DMS114 treated with DMSO at 0.1 percent for 48 hours (cell line): Measurements from ENCODE around the gene GPHB5.
"Not testable (repeated sequence)": the region's sequence is repeated elsewhere in the genome, so short reads cannot be mapped to it uniquely, and the experiment has no call there.

Experiments used
- DNase-seq: peaks from one replicate; lab custom pipeline; 2025; ENCODE audit not compliant: unreplicated experiment; lab: John Stamatoyannopoulos, UW

GPHB5 gene

DNA sequence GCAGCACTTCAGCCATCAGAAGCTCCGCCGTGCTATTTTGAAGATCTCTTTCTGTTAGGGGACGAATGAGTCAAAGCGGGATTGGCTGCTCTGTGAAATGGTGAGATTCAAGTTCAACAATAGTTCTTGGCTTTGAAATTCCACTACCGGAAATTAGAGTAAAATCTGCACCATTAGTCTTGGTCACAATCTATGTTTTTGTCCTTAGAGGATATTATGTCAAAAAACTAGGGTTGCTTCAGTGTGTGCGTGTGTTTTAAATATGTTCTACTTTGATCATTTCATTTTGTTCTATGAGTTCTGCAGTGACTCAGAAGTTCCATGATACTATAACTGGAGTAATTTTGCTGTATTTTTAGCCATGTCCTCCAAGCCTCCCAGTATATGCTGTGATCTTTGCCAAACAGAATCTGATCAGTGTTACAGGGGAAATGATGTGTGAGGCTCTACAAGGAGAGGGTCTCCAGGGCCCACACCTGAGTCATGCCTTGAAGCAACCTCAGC is 22.6 kb downstream of the GPHB5 start:
- DNase-seq, result no peak

- no peak for DNase-seq
Measured at GRCh38 chr14:63295231-63295685, 23.5 kb downstream of the GPHB5 start.

GRCh38 chr14:63292805-63293204 is 25.9 kb downstream of the GPHB5 start:
- DNase-seq, result no peak

DNA sequence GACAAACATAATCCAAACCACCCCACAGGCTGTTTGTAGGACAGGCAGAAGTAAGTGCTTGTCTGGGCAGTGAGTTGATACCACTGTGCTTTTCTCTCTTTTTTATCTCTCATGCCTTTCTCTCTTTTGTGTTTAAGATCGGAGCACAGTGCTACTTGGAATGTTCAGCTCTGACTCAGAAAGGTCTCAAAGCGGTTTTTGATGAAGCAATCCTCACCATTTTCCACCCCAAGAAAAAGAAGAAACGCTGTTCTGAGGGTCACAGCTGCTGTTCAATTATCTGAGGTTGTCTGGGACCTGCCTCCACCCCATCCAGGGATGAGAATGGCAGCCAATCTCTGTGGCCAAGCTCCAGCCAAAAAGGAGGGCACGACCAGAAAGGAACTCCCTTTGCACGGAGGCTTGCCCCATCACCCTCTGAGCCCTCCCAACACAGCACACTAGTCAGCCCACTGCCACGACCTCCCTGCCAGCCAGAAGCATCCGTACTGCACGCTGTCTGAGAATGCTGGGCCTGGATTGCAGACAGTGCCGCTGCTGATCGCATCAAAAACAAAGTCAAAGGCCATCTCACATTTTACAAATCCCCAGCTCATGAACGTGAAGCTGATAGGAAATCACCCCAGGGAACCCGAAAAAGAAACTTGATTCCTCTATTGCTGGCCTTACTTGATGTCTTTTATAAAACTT is 27.8 kb downstream of the GPHB5 start:
- no peak for DNase-seq

DNA sequence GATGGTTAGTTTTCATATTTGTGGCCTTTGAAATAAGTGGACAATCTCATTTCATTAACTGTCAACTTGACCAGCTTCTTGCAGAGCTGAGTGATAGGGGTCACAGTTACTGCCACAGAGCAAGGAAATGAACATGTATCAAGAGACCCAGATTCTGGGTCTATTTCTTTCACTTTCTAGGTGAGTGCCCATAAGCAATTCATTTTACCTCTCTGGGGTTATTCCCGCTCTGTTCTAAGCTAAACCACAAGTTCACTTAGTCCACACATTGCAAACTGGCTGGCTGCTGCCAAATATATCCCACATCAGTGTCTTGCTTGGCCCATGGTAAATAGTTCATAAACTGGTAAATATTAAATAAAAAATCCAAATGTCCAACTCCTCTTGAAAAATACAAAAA is 29.9 kb downstream of the GPHB5 start:
- DNase-seq, result no peak

DNA sequence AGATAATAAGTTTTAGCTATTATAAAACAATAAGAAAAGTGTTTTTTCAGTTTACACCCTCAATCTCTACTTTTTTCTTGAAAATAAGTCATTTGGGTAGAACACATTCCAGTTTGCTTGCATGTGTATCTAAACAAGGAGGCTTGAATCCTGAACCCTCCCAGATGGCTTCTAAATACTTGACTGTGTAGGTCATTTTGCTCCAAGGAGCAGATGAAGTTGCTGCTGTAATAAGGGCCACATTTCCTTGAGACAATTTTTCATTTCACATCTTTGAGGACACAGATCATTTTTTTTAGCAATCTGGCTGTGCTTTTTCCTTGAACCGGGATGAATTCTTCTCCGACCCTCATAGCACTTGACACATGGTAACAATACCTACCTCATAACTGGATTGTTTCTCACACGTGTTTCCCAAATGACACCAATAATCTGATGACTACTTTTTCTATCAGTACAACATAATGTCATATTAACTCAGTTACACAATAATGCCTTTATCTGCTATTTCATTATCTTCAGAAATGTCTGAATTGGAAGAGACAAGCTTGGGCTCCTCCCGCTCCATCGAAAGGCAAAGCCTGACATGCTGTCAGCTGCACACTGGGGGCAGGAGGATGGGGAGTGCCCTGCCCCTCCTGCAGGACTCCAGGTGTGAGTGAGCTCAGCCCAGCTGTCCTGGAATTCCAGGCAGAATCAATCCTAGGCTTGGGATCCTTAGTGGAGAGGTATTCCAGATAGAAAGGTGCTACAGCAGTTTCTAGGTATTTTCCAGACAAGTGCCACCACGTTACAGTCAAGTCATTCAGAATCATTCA is 30.9 kb downstream of the GPHB5 start:
- DNase-seq, result no peak

GRCh38 chr14:63286071-63286470 is 32.7 kb downstream of the GPHB5 start:
- no peak for DNase-seq

- DNase-seq, result no peak
Measured at GRCh38 chr14:63283884-63284248, 34.9 kb downstream of the GPHB5 start.

DNA sequence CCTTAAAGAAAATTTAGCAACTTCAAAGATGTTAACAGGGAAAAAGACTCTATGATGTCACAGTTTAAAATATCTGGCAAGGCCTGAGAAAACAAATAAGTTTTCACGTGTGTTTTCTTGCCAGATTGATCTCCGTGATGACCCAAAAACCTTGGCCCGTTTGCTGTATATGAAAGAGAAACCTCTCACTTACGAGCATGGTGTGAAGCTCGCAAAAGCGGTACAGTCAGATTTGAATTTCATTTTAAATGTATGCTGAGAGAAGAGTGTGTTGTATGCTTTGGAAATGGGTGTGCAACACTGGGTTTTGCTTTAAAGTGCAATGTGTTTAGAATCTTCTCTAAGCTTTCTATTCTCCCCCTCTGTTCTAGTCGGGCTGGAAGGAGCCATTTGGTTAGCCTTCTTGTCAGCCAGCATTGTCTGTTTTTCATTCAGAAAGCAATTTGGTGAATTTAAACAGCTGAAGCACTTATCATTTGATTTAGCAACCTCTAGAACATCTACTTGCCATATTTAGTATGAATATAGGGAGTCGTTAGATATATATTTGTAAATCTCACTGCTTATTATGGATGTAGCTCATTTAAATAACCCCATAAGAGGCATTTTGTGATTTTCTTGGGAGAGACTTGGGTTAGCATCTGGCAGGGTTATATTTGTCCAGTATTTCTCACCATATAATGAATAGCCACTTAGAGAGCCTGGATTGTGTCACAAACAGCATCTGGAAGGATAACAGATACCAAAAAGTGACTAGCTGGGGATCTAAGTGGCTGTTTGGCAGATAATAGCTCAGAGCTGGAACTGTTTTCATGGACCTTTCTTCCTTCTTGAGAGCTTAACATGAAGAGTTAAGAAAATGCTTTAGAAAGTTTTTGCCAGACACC is 35.5 kb downstream of the GPHB5 start:
- no peak for DNase-seq

DNA sequence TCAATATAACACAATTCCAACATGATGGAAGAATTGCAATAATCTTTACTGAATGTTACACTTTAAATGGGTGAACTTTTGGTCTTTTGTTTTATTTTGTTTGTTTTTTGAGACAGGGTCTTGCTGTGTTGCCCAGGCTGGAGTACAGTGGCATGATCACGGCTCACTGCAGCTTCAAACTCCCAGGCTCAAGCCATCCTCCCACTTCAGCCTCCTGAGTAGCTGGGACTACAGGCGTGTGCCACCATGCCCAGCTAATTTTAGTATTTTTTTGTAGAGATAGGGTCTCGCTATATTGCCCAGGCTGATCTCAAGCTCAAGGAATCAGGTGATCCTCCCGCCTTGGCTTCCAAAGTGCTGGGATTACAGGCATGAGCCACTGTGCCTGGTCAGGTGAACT is 38.8 kb downstream of the GPHB5 start:
- DNase-seq, result not testable (repeated sequence)

- no peak for DNase-seq
Measured at GRCh38 chr14:63277591-63278183, 41.0 kb downstream of the GPHB5 start.

- peak; percentile 46 for DNase-seq
Measured at GRCh38 chr14:63276492-63277342, 42.0 kb downstream of the GPHB5 start.

DNA sequence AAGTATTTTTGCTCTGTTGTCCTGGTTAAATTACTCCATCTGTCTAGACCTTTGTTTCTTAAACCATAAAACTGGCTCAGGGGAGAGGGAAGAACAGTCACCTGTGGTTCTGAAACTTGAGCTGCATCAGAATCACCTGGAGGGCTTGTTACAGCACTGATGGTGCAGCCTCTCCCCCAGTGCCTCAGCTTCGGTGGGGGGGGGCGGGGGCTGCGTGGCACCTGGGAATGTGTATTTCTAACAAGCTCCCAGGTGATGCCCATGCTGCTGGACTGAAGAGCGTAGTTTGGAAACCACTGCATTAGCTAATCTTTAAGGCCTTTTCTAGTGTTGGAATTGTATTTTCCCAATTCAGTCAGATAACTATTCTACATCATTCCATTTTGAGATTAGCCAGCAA is 42.7 kb downstream of the GPHB5 start:
- no peak for DNase-seq

DNA sequence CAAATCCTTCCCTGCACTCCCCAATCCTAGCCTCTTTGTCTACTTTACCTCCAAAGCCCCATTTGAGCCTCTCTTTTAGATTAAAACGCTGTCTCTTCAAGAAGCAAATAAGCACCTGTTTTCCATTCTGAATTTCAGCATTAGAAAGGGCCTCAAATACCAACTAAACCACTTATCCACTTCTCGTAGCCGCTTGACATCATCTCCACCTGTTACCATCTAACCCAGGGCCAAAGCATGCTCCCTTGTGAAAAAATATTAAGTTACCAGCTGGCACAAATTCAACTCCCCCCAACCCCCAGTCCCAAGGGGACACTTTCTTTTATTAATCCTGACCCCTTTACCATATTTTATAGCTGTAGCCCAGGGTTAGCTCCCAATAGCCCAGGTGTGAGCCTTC is 43.1 kb downstream of the GPHB5 start:
- DNase-seq, result no peak

DNA sequence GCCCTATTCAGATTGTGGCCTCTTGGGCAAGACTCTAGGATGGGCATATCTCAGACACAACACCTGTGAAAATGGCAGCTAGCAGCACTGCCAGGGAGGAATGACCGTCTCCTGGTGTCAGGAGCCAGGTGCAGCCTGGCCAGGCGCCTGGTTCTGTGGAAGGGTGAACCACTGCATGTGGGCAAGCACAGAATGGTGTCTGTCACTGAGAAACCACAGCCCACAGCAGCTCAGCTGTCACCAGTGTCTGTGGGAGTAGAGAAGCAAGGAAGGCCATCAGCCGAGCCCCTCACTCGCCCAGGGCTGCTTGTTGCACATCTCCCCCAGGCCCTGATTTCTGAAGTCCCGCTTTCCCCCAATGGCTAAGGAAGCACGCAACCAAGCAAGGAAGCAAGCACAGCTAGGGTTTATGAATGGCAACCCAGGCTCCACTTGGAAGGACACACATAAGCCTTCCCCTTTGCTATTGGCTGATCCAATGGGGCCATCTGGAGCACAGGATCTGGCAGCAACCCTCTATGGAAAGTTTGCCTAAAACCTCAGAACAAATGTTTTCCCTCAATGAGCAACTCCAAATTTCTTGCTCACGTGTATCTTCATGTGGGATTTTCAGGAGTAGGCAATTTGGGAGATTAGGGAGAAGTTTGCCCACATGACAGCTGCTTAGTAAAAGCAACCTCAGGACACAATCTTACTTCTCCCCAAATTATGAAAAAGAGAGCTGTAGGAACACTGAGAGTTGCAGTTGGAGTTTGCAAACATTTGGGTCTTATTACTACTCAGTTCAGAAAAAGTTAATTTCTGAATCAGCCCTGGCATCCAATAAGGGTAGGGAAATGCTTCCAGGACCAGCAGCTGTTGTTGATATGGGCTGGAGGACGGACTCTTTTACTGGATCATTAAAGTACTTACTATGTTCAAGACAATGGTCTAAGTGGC is 44.7 kb downstream of the GPHB5 start:
- no peak for DNase-seq

DNA sequence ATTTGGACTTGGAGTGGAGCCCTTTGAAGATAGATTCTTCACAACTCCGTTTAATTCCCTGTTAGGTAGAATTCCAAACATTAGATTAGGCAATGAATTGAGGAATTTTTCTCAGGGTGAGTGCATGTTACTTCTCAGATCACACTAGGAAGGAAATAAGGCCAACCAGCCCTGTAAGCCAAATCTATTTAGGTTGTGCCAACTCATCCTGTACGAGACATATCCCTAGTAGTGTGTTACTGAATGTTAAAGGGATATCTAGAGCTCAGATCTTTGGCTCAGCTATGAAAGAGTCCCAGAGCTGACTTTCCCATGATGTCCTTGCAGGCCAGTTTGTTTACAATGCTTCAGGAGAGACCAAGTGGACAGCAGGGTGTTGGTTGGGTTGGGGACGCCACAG is 45.6 kb downstream of the GPHB5 start:
- no peak for DNase-seq

DNA sequence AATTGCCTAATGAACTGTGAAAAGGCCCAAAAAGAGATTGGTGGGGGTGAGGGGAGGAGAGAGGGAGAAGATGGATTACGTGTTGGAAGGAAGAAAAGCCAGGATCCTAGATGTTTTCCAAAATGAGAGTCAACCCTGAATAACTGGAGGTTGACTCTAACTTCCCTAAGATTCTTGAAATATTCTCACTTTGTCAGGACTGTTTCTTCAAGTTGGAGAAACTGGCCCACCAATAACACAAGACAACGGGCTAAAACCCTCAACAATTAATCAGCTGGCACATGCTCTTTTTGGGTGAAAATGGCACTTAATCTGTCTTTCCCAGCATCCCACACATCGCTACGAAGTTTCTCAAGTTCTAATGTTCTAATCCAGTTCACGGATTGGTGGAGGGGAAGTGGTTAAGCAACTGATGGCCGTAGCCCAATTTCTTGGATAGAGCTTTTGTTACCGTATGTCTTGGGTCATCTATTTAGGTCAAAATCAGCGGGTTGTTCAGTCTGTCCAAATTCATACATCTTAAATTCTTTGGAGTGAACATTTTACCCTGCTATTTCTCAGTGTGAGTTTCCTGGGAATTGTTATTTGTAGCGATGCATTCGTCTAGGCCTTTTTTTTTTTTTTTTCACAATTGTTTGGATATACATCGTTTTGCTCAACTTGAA is 49.0 kb downstream of the GPHB5 start:
- DNase-seq, result no peak

GRCh38 chr14:63268771-63269170 is 50.0 kb downstream of the GPHB5 start:
- DNase-seq, result no peak
